WTC11 (cell line): ENCODE data around the gene SLC7A14. TPM values are rescaled to one million over a fixed set of nuclear protein-coding genes. Genes with fewer than 3 reads are reported as not detected.

Source experiments
- ATAC-seq: fragments of 200-7000 bp; cut with Tn5 transposase; 2 replicates; pipeline ENCODE4 v1.10.0; 2021; ENCODE audit warnings: mild to moderate bottlenecking, moderate library complexity
- CTCF ChIA-PET: fragments of 300-600 bp; sonication (Branson Sonifier 250); formaldehyde crosslinking; loops from one replicate; lab custom pipeline; 2021; ENCODE audit warnings: antibody characterized with exemption; lab: Charles Lee
- POLR2A ChIA-PET: fragments of 350-600 bp; sonication (Branson Sonifier 250); formaldehyde crosslinking; loops from one replicate; lab custom pipeline; 2021; ENCODE audit warnings: antibody characterized with exemption; lab: Charles Lee
- DNase-seq: peaks from one replicate; pipeline ENCODE4 v3.0.0; 2021; ENCODE audit warnings: low spot score
- H3K27ac Mint-ChIP-seq: 2 replicates; pipeline ENCODE4 v1.8.0; 2021; ENCODE audit warnings: mixed read lengths
- H3K27me3 Mint-ChIP-seq: 2 replicates; pipeline ENCODE4 v1.8.0; 2021; ENCODE audit warnings: low read depth, mild to moderate bottlenecking, moderate library complexity, mixed read lengths
- H3K36me3 Mint-ChIP-seq: 2 replicates; pipeline ENCODE4 v1.8.0; 2021; ENCODE audit warnings: mixed read lengths
- H3K4me1 Mint-ChIP-seq: 2 replicates; pipeline ENCODE4 v1.8.0; 2022; ENCODE audit warnings: mixed read lengths
- H3K4me3 Mint-ChIP-seq: 2 replicates; pipeline ENCODE4 v1.8.0; 2021; ENCODE audit warnings: mild to moderate bottlenecking, moderate library complexity, mixed read lengths
- H3K9me3 Mint-ChIP-seq: 2 replicates; pipeline ENCODE4 v1.8.0; 2021; ENCODE audit warnings: mixed read lengths
- ETV6 ChIP-seq: sonication (generic); formaldehyde crosslinking; IDR thresholded peaks from 2 replicates; pipeline ENCODE4 v1.8.1; 2022; ENCODE audit warnings: mild to moderate bottlenecking, missing genetic modification reagents
- FOXP1 ChIP-seq: sonication (generic); formaldehyde crosslinking; IDR thresholded peaks from 2 replicates; pipeline ENCODE4 v1.8.0; 2022; ENCODE audit warnings: missing genetic modification reagents, mild to moderate bottlenecking, moderate library complexity, borderline replicate concordance
- GRHL2 ChIP-seq: fragments of 250-450 bp; sonication (Bioruptor Pico); IDR thresholded peaks from 2 replicates; pipeline ENCODE4 v1.8.0; 2022; ENCODE audit warnings: mild to moderate bottlenecking, moderate library complexity; ENCODE audit not compliant: insufficient replicate concordance, severe bottlenecking
- NFATC4 ChIP-seq: fragments of 250-450 bp; sonication (Bioruptor Pico); IDR thresholded peaks from 2 replicates; pipeline ENCODE4 v1.9.0; 2021; ENCODE audit warnings: mild to moderate bottlenecking
- PRRX2 ChIP-seq: fragments of 250-450 bp; sonication (Bioruptor Pico); IDR thresholded peaks from 2 replicates; pipeline ENCODE4 v1.8.0; 2021; ENCODE audit warnings: mild to moderate bottlenecking
- SP1 ChIP-seq: sonication (generic); formaldehyde crosslinking; conservative IDR thresholded peaks from 2 replicates; pipeline ENCODE4 v1.8.1; 2022; ENCODE audit warnings: missing genetic modification reagents
- ZNF121 ChIP-seq: sonication (generic); formaldehyde crosslinking; IDR thresholded peaks from 2 replicates; pipeline ENCODE4 v1.8.0; 2023; ENCODE audit warnings: missing genetic modification reagents
- total RNA-seq: library from RNA; stranded (reverse); gene quantifications from 3 replicates; pipeline ENCODE4 v1.2.3, GENCODE V29; 2021
- TF ChIP-seq, protein P1 (sequence below): sonication (generic); formaldehyde crosslinking; IDR thresholded peaks from 2 replicates; pipeline ENCODE4 v1.8.1; 2022; ENCODE audit warnings: low read depth, missing genetic modification reagents, borderline replicate concordance
- TF ChIP-seq, protein P2 (sequence below): sonication (generic); formaldehyde crosslinking; IDR thresholded peaks from 2 replicates; pipeline ENCODE4 v1.8.0; 2023; ENCODE audit warnings: missing genetic modification reagents, mild to moderate bottlenecking, borderline replicate concordance
- TF ChIP-seq, protein P3 (sequence below): fragments of 250-450 bp; sonication (Bioruptor Pico); IDR thresholded peaks from 2 replicates; pipeline ENCODE4 v1.8.0; 2021; ENCODE audit warnings: mild to moderate bottlenecking
- TF ChIP-seq, protein P4 (sequence below): fragments of 250-450 bp; sonication (Bioruptor Pico); IDR thresholded peaks from 2 replicates; pipeline ENCODE4 v1.9.0; 2021; ENCODE audit warnings: mild to moderate bottlenecking, borderline replicate concordance
- TF ChIP-seq, protein P5 (sequence below): sonication (generic); formaldehyde crosslinking; conservative IDR thresholded peaks from 2 replicates; pipeline ENCODE4 v1.8.1; 2023; ENCODE audit warnings: mild to moderate bottlenecking, low read depth, missing genetic modification reagents, moderate library complexity
- TF ChIP-seq, protein P6 (sequence below): sonication (generic); formaldehyde crosslinking; IDR thresholded peaks from 2 replicates; pipeline ENCODE4 v1.8.1; 2022; ENCODE audit warnings: mild to moderate bottlenecking, moderate library complexity, missing genetic modification reagents

The SLC7A14 gene
- total RNA-seq, 1 experiment from 2014 or later: 0.68 TPM

DNA sequence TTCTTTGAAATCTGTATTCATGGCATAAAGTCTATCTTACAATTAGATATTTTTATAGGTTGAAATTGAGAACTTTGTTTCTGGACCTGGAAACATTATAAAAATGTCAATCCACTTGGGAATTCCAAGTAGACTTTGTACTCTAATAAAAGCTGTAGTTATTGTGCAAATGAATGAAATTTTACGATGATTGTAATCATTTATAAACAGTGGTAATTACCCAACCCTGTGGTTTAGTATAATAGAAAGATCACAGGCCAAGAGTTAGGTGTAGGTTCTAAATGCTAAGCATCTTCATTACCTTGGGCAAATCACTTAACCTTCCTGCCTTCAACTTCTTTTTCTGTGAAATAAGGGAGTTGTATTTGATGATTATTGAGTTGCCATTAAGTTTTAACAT lies 13.2 kb upstream of the SLC7A14 start (continued):
- TF ChIP-seq, protein P1, sequence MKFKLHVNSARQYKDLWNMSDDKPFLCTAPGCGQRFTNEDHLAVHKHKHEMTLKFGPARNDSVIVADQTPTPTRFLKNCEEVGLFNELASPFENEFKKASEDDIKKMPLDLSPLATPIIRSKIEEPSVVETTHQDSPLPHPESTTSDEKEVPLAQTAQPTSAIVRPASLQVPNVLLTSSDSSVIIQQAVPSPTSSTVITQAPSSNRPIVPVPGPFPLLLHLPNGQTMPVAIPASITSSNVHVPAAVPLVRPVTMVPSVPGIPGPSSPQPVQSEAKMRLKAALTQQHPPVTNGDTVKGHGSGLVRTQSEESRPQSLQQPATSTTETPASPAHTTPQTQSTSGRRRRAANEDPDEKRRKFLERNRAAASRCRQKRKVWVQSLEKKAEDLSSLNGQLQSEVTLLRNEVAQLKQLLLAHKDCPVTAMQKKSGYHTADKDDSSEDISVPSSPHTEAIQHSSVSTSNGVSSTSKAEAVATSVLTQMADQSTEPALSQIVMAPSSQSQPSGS (CRISPR knock-in tag): no peak
- TF ChIP-seq, protein P2, sequence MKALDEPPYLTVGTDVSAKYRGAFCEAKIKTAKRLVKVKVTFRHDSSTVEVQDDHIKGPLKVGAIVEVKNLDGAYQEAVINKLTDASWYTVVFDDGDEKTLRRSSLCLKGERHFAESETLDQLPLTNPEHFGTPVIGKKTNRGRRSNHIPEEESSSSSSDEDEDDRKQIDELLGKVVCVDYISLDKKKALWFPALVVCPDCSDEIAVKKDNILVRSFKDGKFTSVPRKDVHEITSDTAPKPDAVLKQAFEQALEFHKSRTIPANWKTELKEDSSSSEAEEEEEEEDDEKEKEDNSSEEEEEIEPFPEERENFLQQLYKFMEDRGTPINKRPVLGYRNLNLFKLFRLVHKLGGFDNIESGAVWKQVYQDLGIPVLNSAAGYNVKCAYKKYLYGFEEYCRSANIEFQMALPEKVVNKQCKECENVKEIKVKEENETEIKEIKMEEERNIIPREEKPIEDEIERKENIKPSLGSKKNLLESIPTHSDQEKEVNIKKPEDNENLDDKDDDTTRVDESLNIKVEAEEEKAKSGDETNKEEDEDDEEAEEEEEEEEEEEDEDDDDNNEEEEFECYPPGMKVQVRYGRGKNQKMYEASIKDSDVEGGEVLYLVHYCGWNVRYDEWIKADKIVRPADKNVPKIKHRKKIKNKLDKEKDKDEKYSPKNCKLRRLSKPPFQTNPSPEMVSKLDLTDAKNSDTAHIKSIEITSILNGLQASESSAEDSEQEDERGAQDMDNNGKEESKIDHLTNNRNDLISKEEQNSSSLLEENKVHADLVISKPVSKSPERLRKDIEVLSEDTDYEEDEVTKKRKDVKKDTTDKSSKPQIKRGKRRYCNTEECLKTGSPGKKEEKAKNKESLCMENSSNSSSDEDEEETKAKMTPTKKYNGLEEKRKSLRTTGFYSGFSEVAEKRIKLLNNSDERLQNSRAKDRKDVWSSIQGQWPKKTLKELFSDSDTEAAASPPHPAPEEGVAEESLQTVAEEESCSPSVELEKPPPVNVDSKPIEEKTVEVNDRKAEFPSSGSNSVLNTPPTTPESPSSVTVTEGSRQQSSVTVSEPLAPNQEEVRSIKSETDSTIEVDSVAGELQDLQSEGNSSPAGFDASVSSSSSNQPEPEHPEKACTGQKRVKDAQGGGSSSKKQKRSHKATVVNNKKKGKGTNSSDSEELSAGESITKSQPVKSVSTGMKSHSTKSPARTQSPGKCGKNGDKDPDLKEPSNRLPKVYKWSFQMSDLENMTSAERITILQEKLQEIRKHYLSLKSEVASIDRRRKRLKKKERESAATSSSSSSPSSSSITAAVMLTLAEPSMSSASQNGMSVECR (CRISPR knock-in tag): no peak
- TF ChIP-seq ETV6 (CRISPR knock-in tag) (no peak), ZNF121 (CRISPR knock-in tag) (no peak), NFATC4 (CRISPR knock-in tag) (no peak)

DNA sequence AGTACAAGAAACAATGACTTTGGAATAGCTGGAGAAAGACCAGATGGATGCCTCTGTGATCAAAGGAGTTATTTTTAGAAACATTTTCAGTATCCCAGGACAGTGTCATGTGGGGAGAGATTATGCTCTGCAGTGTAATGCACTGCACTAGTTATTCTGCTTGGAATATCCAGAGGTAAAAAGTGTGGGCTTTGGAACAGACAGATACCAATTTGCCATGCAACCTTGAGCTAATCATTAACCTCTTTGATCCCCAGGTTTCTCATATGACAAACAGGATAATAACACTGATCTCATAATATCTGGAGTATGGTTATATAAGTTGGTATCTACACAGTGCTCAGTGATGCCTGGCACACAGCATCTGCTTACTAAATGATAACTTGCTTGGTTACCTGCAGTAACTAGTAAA lies 12.2 kb upstream of the SLC7A14 start:
- Mint-ChIP-seq H3K4me1 (no peaks in the 10 kb centered on the region), H3K4me3 (no peak overlapping the region), H3K36me3 (no peaks in the 10 kb centered on the region), H3K27me3 (no peaks in the 10 kb centered on the region; the same call in 1 of the 2 replicates), H3K9me3 (peaks cover 5% of the 10 kb centered on the region), H3K27ac (no peak overlapping the region)
- ChIA-PET POLR2A (no interaction called here), CTCF (interaction anchor here (1.5 kb wide), 1 partner anchor 101 kb away, joined by 3 read pairs; no protein-coding TSS in a partner anchor)
- no peak for ATAC-seq
- DNase-seq: no peak
- TF ChIP-seq, protein P3, sequence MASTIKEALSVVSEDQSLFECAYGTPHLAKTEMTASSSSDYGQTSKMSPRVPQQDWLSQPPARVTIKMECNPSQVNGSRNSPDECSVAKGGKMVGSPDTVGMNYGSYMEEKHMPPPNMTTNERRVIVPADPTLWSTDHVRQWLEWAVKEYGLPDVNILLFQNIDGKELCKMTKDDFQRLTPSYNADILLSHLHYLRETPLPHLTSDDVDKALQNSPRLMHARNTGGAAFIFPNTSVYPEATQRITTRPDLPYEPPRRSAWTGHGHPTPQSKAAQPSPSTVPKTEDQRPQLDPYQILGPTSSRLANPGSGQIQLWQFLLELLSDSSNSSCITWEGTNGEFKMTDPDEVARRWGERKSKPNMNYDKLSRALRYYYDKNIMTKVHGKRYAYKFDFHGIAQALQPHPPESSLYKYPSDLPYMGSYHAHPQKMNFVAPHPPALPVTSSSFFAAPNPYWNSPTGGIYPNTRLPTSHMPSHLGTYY (CRISPR knock-in tag): no peak
- TF ChIP-seq, protein P4, sequence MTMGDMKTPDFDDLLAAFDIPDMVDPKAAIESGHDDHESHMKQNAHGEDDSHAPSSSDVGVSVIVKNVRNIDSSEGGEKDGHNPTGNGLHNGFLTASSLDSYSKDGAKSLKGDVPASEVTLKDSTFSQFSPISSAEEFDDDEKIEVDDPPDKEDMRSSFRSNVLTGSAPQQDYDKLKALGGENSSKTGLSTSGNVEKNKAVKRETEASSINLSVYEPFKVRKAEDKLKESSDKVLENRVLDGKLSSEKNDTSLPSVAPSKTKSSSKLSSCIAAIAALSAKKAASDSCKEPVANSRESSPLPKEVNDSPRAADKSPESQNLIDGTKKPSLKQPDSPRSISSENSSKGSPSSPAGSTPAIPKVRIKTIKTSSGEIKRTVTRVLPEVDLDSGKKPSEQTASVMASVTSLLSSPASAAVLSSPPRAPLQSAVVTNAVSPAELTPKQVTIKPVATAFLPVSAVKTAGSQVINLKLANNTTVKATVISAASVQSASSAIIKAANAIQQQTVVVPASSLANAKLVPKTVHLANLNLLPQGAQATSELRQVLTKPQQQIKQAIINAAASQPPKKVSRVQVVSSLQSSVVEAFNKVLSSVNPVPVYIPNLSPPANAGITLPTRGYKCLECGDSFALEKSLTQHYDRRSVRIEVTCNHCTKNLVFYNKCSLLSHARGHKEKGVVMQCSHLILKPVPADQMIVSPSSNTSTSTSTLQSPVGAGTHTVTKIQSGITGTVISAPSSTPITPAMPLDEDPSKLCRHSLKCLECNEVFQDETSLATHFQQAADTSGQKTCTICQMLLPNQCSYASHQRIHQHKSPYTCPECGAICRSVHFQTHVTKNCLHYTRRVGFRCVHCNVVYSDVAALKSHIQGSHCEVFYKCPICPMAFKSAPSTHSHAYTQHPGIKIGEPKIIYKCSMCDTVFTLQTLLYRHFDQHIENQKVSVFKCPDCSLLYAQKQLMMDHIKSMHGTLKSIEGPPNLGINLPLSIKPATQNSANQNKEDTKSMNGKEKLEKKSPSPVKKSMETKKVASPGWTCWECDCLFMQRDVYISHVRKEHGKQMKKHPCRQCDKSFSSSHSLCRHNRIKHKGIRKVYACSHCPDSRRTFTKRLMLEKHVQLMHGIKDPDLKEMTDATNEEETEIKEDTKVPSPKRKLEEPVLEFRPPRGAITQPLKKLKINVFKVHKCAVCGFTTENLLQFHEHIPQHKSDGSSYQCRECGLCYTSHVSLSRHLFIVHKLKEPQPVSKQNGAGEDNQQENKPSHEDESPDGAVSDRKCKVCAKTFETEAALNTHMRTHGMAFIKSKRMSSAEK (CRISPR knock-in tag): no peak
- TF ChIP-seq PRRX2: no peak
- TF ChIP-seq, protein P5, sequence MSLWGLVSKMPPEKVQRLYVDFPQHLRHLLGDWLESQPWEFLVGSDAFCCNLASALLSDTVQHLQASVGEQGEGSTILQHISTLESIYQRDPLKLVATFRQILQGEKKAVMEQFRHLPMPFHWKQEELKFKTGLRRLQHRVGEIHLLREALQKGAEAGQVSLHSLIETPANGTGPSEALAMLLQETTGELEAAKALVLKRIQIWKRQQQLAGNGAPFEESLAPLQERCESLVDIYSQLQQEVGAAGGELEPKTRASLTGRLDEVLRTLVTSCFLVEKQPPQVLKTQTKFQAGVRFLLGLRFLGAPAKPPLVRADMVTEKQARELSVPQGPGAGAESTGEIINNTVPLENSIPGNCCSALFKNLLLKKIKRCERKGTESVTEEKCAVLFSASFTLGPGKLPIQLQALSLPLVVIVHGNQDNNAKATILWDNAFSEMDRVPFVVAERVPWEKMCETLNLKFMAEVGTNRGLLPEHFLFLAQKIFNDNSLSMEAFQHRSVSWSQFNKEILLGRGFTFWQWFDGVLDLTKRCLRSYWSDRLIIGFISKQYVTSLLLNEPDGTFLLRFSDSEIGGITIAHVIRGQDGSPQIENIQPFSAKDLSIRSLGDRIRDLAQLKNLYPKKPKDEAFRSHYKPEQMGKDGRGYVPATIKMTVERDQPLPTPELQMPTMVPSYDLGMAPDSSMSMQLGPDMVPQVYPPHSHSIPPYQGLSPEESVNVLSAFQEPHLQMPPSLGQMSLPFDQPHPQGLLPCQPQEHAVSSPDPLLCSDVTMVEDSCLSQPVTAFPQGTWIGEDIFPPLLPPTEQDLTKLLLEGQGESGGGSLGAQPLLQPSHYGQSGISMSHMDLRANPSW (CRISPR knock-in tag): no peak
- TF ChIP-seq GRHL2: no peak
- no peak for TF ChIP-seq FOXP1
- TF ChIP-seq NFATC4 (CRISPR knock-in tag): no peak
- TF ChIP-seq, protein P6, sequence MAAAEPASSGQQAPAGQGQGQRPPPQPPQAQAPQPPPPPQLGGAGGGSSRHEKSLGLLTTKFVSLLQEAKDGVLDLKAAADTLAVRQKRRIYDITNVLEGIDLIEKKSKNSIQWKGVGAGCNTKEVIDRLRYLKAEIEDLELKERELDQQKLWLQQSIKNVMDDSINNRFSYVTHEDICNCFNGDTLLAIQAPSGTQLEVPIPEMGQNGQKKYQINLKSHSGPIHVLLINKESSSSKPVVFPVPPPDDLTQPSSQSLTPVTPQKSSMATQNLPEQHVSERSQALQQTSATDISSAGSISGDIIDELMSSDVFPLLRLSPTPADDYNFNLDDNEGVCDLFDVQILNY (CRISPR knock-in tag): no peak
- TF ChIP-seq, protein P2 (CRISPR knock-in tag): no peak
- no peak for TF ChIP-seq SP1 (CRISPR knock-in tag)
